ENCODE measurements around the gene OOEP.

The OOEP gene

DNA sequence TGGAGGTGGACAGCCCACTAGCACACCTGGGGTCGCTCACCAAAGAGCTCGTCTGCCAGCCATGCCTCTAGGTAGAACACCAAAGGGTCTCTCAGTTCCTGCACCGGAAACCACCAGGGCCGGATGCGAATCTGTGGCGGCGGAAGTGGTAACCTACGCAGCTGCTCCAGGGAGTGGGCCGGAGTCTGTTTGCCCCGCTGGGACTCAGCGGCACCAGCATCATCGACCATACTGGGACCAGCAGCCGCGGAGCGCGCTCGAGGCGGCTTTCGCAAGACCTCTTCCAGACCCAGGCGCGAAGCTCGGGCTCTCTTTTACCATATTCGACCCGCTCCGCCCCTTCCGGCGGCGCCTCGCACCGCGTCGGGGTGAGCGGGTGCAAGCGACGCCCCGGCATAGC is at the start of gene OOEP:
TSS of gene OOEP (minus strand) at position 335 of the 400 bp plus-strand sequence. CDS start at position 230, 105 bp downstream.
- Histone ChIP-seq H3K9ac (ENCODE audit: insufficient read length, low read depth) (no peak within 1 kb of the TSS), H3K4me1 (ENCODE audit: insufficient read depth, insufficient read length) (no peaks in the 10 kb centered on the region), H3K9me3 (ENCODE audit: insufficient read depth, low read length) (peaks cover 10% of the 10 kb centered on the region; the same call in 1 of the 2 replicates), H3K27me3 (ENCODE audit: insufficient read depth, insufficient read length) (peaks cover 13% of the 10 kb centered on the region), H3K4me3 (ENCODE audit: insufficient read length, low read depth) (no peak within 1 kb of the TSS), H3K36me3 (ENCODE audit: insufficient read depth, insufficient read length, low read length) (no peaks in the 10 kb centered on the region)
- no peak for DNase-seq (ENCODE audit: low read depth, low spot score)
- TF ChIP-seq YY1 (IDR thresholded peaks at IDR 0.05; ENCODE audit: insufficient read depth, insufficient read length), result no peak
- TF ChIP-seq ZNF274 (IDR thresholded peaks at IDR 0.05; ENCODE audit: low read depth, low read length), result no peak
- no peak for TF ChIP-seq SUZ12 (IDR thresholded peaks at IDR 0.05; ENCODE audit: extremely low read depth, insufficient read depth, insufficient read length)

DNA sequence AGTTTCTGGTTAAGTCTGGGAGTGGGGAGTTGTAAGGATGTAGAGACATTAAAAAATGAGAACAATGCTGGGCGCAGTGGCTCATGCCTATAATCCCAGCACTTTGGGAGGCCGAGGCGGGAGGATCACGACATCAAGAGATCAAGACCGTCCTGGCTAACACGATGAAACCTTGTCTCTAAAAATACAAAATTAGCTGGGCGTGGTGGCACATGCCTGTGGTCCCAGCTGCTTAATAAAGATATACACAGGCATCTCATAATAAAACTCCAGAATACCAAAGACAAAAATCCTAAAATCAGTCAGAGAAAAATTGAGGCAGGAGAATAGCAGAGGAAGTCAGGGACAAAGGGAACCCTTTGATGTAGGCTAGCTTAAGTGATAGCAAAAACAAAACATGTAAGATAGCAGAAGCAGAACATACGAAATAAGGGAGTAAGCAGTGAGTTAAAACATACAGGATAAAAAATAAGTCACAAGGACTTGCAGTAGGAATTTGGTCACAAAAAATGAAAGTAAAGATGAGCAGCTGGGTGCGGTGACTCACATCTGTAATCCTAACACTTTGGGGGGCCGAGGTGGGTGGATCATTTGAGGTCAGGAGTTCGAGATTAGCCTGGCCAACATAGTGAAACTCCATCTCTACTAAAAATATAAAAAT is 48.5 kb upstream of the OOEP start:
- Histone ChIP-seq H3K27me3 (ENCODE audit: insufficient read depth, insufficient read length) (no peaks in the 10 kb centered on the region), H3K9me3 (ENCODE audit: insufficient read depth, low read length) (no peaks in the 10 kb centered on the region), H3K4me3 (ENCODE audit: insufficient read length, low read depth) (no peak overlapping the region), H3K4me1 (ENCODE audit: insufficient read depth, insufficient read length) (no peaks in the 10 kb centered on the region), H3K36me3 (ENCODE audit: insufficient read depth, insufficient read length, low read length) (no peaks in the 10 kb centered on the region), H3K9ac (ENCODE audit: insufficient read length, low read depth) (no peak overlapping the region)
- TF ChIP-seq SUZ12 (IDR thresholded peaks at IDR 0.05; ENCODE audit: extremely low read depth, insufficient read depth, insufficient read length) (no peak), ZNF274 (IDR thresholded peaks at IDR 0.05; ENCODE audit: low read depth, low read length) (no peak), YY1 (IDR thresholded peaks at IDR 0.05; ENCODE audit: insufficient read depth, insufficient read length) (no peak)
- no peak for DNase-seq (ENCODE audit: low read depth, low spot score)

- Histone ChIP-seq H3K27me3 (ENCODE audit: insufficient read depth, insufficient read length) (no peaks in the 10 kb centered on the region), H3K4me1 (ENCODE audit: insufficient read depth, insufficient read length) (no peaks in the 10 kb centered on the region), H3K9me3 (ENCODE audit: insufficient read depth, low read length) (no peaks in the 10 kb centered on the region), H3K4me3 (ENCODE audit: insufficient read length, low read depth) (no peak overlapping the region), H3K36me3 (ENCODE audit: insufficient read depth, insufficient read length, low read length) (no peaks in the 10 kb centered on the region), H3K9ac (ENCODE audit: insufficient read length, low read depth) (no peak overlapping the region)
- no peak for DNase-seq (ENCODE audit: low read depth, low spot score)
- TF ChIP-seq ZNF274 (IDR thresholded peaks at IDR 0.05; ENCODE audit: low read depth, low read length) (no peak), YY1 (IDR thresholded peaks at IDR 0.05; ENCODE audit: insufficient read depth, insufficient read length) (no peak), SUZ12 (IDR thresholded peaks at IDR 0.05; ENCODE audit: extremely low read depth, insufficient read depth, insufficient read length) (no peak)
These were observed 43.4 kb upstream of the OOEP start for GRCh38 chr6:73413102-73413501.

- H3K36me3 ChIP-seq (ENCODE audit: insufficient read depth, insufficient read length, low read length), result no peaks in the 10 kb centered on the region
- H3K27me3 ChIP-seq (ENCODE audit: insufficient read depth, insufficient read length), result no peaks in the 10 kb centered on the region
- DNase-seq (ENCODE audit: low read depth, low spot score), result no peak
- H3K9ac ChIP-seq (ENCODE audit: insufficient read length, low read depth), result no peak overlapping the region
- no peaks in the 10 kb centered on the region for H3K4me1 ChIP-seq (ENCODE audit: insufficient read depth, insufficient read length)
- H3K4me3 ChIP-seq (ENCODE audit: insufficient read length, low read depth), result no peak overlapping the region
- TF ChIP-seq YY1 (IDR thresholded peaks at IDR 0.05; ENCODE audit: insufficient read depth, insufficient read length) (no peak), ZNF274 (IDR thresholded peaks at IDR 0.05; ENCODE audit: low read depth, low read length) (no peak), SUZ12 (IDR thresholded peaks at IDR 0.05; ENCODE audit: extremely low read depth, insufficient read depth, insufficient read length) (no peak)
- H3K9me3 ChIP-seq (ENCODE audit: insufficient read depth, low read length), result no peaks in the 10 kb centered on the region
These were observed 39.7 kb upstream of the OOEP start for GRCh38 chr6:73409395-73409794.

- Histone ChIP-seq H3K9ac (ENCODE audit: insufficient read length, low read depth) (no peak overlapping the region), H3K9me3 (ENCODE audit: insufficient read depth, low read length) (no peaks in the 10 kb centered on the region), H3K27me3 (ENCODE audit: insufficient read depth, insufficient read length) (no peaks in the 10 kb centered on the region), H3K4me1 (ENCODE audit: insufficient read depth, insufficient read length) (no peaks in the 10 kb centered on the region), H3K4me3 (ENCODE audit: insufficient read length, low read depth) (no peak overlapping the region), H3K36me3 (ENCODE audit: insufficient read depth, insufficient read length, low read length) (no peaks in the 10 kb centered on the region)
- no peak for DNase-seq (ENCODE audit: low read depth, low spot score)
- TF ChIP-seq ZNF274 (IDR thresholded peaks at IDR 0.05; ENCODE audit: low read depth, low read length) (no peak), SUZ12 (IDR thresholded peaks at IDR 0.05; ENCODE audit: extremely low read depth, insufficient read depth, insufficient read length) (no peak), YY1 (IDR thresholded peaks at IDR 0.05; ENCODE audit: insufficient read depth, insufficient read length) (no peak)
These were observed 31.0 kb upstream of the OOEP start for GRCh38 chr6:73400656-73401055.

- TF ChIP-seq ZNF274 (IDR thresholded peaks at IDR 0.05; ENCODE audit: low read depth, low read length) (no peak), SUZ12 (IDR thresholded peaks at IDR 0.05; ENCODE audit: extremely low read depth, insufficient read depth, insufficient read length) (no peak), YY1 (IDR thresholded peaks at IDR 0.05; ENCODE audit: insufficient read depth, insufficient read length) (no peak)
- Histone ChIP-seq H3K27me3 (ENCODE audit: insufficient read depth, insufficient read length) (no peaks in the 10 kb centered on the region), H3K9ac (ENCODE audit: insufficient read length, low read depth) (no peak overlapping the region), H3K9me3 (ENCODE audit: insufficient read depth, low read length) (peaks cover 6% of the 10 kb centered on the region; the same call in 1 of the 2 replicates), H3K4me1 (ENCODE audit: insufficient read depth, insufficient read length) (no peaks in the 10 kb centered on the region), H3K36me3 (ENCODE audit: insufficient read depth, insufficient read length, low read length) (no peaks in the 10 kb centered on the region), H3K4me3 (ENCODE audit: insufficient read length, low read depth) (no peak overlapping the region)
- no peak for DNase-seq (ENCODE audit: low read depth, low spot score)
These were observed 26.2 kb upstream of the OOEP start for GRCh38 chr6:73395875-73396274.

- Histone ChIP-seq H3K9ac (ENCODE audit: insufficient read length, low read depth) (no peak within 1 kb of the TSS), H3K36me3 (ENCODE audit: insufficient read depth, insufficient read length, low read length) (no peaks in the 10 kb centered on the region), H3K9me3 (ENCODE audit: insufficient read depth, low read length) (peaks cover 6% of the 10 kb centered on the region; the same call in 1 of the 2 replicates), H3K27me3 (ENCODE audit: insufficient read depth, insufficient read length) (no peaks in the 10 kb centered on the region), H3K4me3 (ENCODE audit: insufficient read length, low read depth) (no peak within 1 kb of the TSS), H3K4me1 (ENCODE audit: insufficient read depth, insufficient read length) (no peaks in the 10 kb centered on the region)
- no peak for TF ChIP-seq YY1 (IDR thresholded peaks at IDR 0.05; ENCODE audit: insufficient read depth, insufficient read length)
- DNase-seq (ENCODE audit: low read depth, low spot score), result no peak
These were observed 25.1 kb upstream of the OOEP start, which contains the start of gene DDX43 for GRCh38 chr6:73394577-73395354. TSS of gene DDX43 (plus strand) at chr6:73394828. CDS start at chr6:73394906, 78 bp downstream.
